Stimulated activated CD8-positive, alpha-beta memory T cell treated with anti-CD3 and anti-CD28 coated beads, Interleukin-12 subunit alpha, Interleukin-12 subunit beta, amount 100 ng/mL, for 24 hours (primary cell): Measurements from ENCODE around the gene MXD4.

ENCODE experiments used
- DNase-seq: peaks from one replicate; pipeline ENCODE4 v3.0.0-alpha.2; 2020; ENCODE audit errors: extremely low read depth

MXD4 gene

GRCh38 chr4:2292646-2293108 is 30.8 kb upstream of the MXD4 start:
- DNase-seq, result no peak

GRCh38 chr4:2291705-2292645 is 30.1 kb upstream of the MXD4 start:
- no peak for DNase-seq

GRCh38 chr4:2290974-2291704 is 29.2 kb upstream of the MXD4 start:
- DNase-seq, result peak; percentile 20

GRCh38 chr4:2290488-2290887 is 28.6 kb upstream of the MXD4 start:
- no peak for DNase-seq

- no peak for DNase-seq
These were observed 28.0 kb upstream of the MXD4 start for GRCh38 chr4:2289955-2290333.

- no peak for DNase-seq
These were observed 27.5 kb upstream of the MXD4 start for GRCh38 chr4:2289311-2289954.

GRCh38 chr4:2288051-2288541 is 26.2 kb upstream of the MXD4 start:
- DNase-seq, result no peak

- no peak for DNase-seq
These were observed 25.6 kb upstream of the MXD4 start for GRCh38 chr4:2287594-2287915.

- no peak for DNase-seq
These were observed 25.1 kb upstream of the MXD4 start for GRCh38 chr4:2286904-2287593.

- DNase-seq, result no peak
These were observed 23.9 kb upstream of the MXD4 start for GRCh38 chr4:2285613-2286381.

GRCh38 chr4:2284934-2285612 is 23.2 kb upstream of the MXD4 start:
- no peak for DNase-seq

- no peak for DNase-seq
These were observed 22.4 kb upstream of the MXD4 start for GRCh38 chr4:2284161-2284933.

GRCh38 chr4:2283199-2283711 is 21.3 kb upstream of the MXD4 start:
- no peak for DNase-seq

GRCh38 chr4:2281575-2282343 is 19.9 kb upstream of the MXD4 start:
- no peak for DNase-seq

GRCh38 chr4:2280531-2281300 is 18.8 kb upstream of the MXD4 start:
- no peak for DNase-seq

- no peak for DNase-seq
These were observed 16.0 kb upstream of the MXD4 start for GRCh38 chr4:2277956-2278355.

- no peak for DNase-seq
These were observed 14.8 kb upstream of the MXD4 start for GRCh38 chr4:2276581-2277325.
